BLaER1 treated with 17β-estradiol and CSF1 and Interleukin-3, amounts not matched to agents 10 nM and 100 nM (cell line): ENCODE data around the gene RASL10B.

Experiments used
- H3K27ac ChIP-seq, 11 experiments: shearing (Covaris generic); formaldehyde crosslinking; 2 replicates each; pipeline ENCODE4 v1.8.1; 2022
- H3K27me3 ChIP-seq, 11 experiments: shearing (Covaris generic); formaldehyde crosslinking; 2 replicates each; pipeline ENCODE4 v1.8.1; 2022
- H3K36me3 ChIP-seq, 11 experiments: shearing (Covaris generic); formaldehyde crosslinking; 2 replicates each; pipeline ENCODE4 v1.8.1; 2022
- H3K4me1 ChIP-seq, 10 experiments: shearing (Covaris generic); formaldehyde crosslinking; 2 replicates each; pipeline ENCODE4 v1.8.1; 2022
- H3K4me2 ChIP-seq, 11 experiments: shearing (Covaris generic); formaldehyde crosslinking; 2 replicates each; pipeline ENCODE4 v1.8.1; 2022
- H3K4me3 ChIP-seq, 10 experiments: shearing (Covaris generic); formaldehyde crosslinking; 2 replicates each; pipeline ENCODE4 v1.8.1; 2022
- H3K9ac ChIP-seq, 11 experiments: shearing (Covaris generic); formaldehyde crosslinking; 2 replicates each; pipeline ENCODE4 v1.8.1; 2022
- H3K9me3 ChIP-seq, 11 experiments: shearing (Covaris generic); formaldehyde crosslinking; replicated peaks in 1 of 11; 2 replicates each; pipeline ENCODE4 v1.8.1; 2022
- H4K20me1 ChIP-seq, 11 experiments: shearing (Covaris generic); formaldehyde crosslinking; 2 replicates each; pipeline ENCODE4 v1.8.1; 2022
- Cebpa-rat ChIP-seq, 11 experiments: shearing (Covaris generic); IDR thresholded peaks; 2 replicates each; pipeline ENCODE4 v1.8.1; 2022

RASL10B gene

DNA sequence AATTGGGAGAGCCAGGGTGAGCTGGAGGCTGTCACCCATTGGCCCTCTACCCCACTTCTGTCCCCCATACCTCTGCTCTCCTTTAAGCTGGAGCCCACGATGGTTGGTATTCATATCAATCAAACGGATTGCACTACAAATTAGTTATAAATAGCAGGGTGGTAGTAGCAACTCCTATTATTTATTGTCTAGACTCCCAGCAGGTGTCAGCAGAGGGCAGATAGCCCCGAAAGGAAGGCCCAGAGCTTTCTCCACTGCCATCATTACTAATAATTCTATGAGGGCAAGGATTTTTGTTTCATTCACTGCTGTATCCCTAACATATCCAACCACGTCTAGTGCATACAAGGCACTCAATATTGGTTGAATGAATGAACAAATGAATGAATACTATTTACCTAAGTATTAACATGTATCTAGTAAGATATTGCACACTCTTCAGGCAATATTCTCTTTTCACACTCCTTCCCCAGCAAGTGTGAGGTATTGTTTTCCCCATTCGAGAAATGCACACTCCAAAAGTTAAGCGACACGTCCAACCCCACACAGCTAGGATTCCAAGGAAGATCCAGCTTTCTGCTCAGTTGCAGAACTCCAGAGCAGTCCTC, 35.6 kb downstream of the RASL10B start:
- peak overlapping the region in 2 of 11 experiments; percentile 22 to 41; a peak in 1 of 22 replicates for H3K9ac ChIP-seq
- no peak for TF ChIP-seq Cebpa-rat (IDR thresholded peaks at IDR 0.05)
- H4K20me1 ChIP-seq: peaks cover 0 to 23% (median 0%) of the 10 kb centered on the region in 11 experiments; a peak in 3 of 22 replicates
- H3K27ac ChIP-seq: no peak overlapping the region
- H3K4me2 ChIP-seq: peak overlapping the region in 1 of 11 experiments; percentile 77; a peak in 2 of 22 replicates
- H3K36me3 ChIP-seq: no peaks in the 10 kb centered on the region
- H3K9me3 ChIP-seq: no peaks in the 10 kb centered on the region
- peaks cover 0 to 9% (median 0%) of the 10 kb centered on the region in 11 experiments; a peak in 1 of 22 replicates for H3K27me3 ChIP-seq
- H3K4me3 ChIP-seq: no peak overlapping the region
- H3K4me1 ChIP-seq: peaks cover 0 to 42% (median 27%) of the 10 kb centered on the region in 10 experiments; a peak in 19 of 20 replicates

DNA sequence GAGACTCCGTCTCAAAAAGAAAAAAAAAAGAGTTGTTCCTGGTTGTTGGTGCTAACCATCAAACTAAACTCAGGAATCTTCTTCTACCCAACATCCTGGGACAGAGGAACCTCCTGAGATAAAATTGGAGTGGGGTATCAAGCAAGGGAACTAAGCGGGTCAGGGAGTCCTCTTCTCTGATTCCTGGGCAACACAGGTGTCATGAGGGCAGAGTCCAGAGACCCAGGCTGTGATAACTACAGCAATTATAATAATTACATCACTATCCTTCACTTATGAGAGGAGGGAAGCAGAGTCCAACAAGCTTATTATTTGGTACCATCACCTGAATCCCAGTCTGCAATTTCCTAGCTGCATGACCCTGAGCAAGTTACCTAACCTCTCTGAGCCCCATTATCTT, 37.4 kb downstream of the RASL10B start:
- H3K4me1 ChIP-seq: peaks cover 6 to 57% (median 44%) of the 10 kb centered on the region in 10 experiments; a peak in 19 of 20 replicates
- no peak for TF ChIP-seq Cebpa-rat (IDR thresholded peaks at IDR 0.05)
- H3K9me3 ChIP-seq: no peaks in the 10 kb centered on the region
- H4K20me1 ChIP-seq: peaks cover 0 to 23% (median 0%) of the 10 kb centered on the region in 11 experiments; a peak in 3 of 22 replicates
- H3K27ac ChIP-seq: no peak overlapping the region
- H3K4me2 ChIP-seq: no peak overlapping the region
- H3K27me3 ChIP-seq: peaks cover 0 to 9% (median 0%) of the 10 kb centered on the region in 11 experiments; a peak in 2 of 22 replicates
- H3K9ac ChIP-seq: no peak overlapping the region
- H3K4me3 ChIP-seq: no peak overlapping the region
- no peaks in the 10 kb centered on the region for H3K36me3 ChIP-seq

DNA sequence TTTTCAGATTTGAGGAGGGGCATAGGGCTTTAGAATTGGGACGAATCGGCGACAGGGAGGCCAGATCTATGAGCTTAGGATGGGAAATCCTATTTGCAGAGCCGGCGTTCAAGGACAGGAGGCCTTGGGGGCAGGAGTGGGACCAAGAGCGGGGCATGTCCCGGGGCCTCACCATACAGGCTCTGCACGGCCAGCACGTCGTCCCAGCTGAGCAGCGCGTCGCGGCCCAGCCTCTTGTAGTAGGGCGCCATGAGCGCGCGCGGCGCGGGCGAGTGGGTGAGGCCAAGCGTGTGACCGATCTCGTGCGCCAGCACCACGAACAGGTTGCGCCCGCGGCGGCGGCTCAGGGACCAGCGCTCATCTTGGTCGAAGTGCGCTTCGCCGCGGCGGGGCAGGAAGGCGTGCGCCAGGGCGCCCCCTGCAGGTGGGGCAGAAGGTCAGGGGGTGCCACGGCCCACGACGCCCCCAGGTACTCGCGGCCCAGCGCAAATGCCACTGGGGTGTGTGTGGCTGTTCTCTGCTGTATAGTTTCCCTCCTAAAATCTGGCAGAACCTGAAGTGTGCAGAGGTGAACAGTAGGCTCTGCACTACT, 38.6 kb downstream of the RASL10B start:
- H3K36me3 ChIP-seq: no peaks in the 10 kb centered on the region
- H3K4me1 ChIP-seq: peaks cover 10 to 61% (median 48%) of the 10 kb centered on the region in 10 experiments; a peak in 19 of 20 replicates
- no peak overlapping the region for H3K27ac ChIP-seq
- peaks cover 0 to 16% (median 0%) of the 10 kb centered on the region in 11 experiments; a peak in 3 of 22 replicates for H4K20me1 ChIP-seq
- H3K9ac ChIP-seq: no peak overlapping the region
- H3K27me3 ChIP-seq: peaks cover 0 to 6% (median 0%) of the 10 kb centered on the region in 11 experiments; a peak in 2 of 22 replicates
- H3K9me3 ChIP-seq: no peaks in the 10 kb centered on the region
- no peak for TF ChIP-seq Cebpa-rat (IDR thresholded peaks at IDR 0.05)
- no peak overlapping the region for H3K4me2 ChIP-seq
- H3K4me3 ChIP-seq: no peak overlapping the region

DNA sequence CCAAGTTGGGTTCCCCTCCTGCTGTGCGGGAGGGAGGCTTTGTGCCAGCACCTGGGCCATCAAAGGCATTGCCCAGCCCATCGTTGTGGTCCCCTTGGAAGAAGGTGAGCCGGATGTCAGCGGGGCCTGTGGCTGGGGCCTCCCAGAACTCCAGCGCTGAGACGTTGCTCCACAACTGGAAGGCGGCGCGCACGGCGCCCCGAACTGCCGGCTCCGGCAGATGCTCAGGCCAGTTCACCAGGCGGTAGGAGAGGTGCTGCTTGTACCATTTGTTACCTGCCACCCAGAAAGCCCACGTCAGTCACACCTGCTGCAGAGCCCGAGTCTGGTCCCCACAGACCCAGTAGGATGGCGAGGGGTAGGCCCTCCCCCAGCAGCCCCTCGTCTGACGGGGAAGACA, 41.7 kb downstream of the RASL10B start:
- peaks cover 0 to 3% (median 0%) of the 10 kb centered on the region in 11 experiments; a peak in 1 of 22 replicates for H3K27me3 ChIP-seq
- peak overlapping the region in 7 of 11 experiments; percentile 11 to 64 (median 56); a peak in 10 of 22 replicates for H3K9ac ChIP-seq
- peak overlapping the region in 10 of 11 experiments; percentile 19 to 92 (median 76); a peak in 20 of 22 replicates for H3K4me2 ChIP-seq
- H3K9me3 ChIP-seq: no peaks in the 10 kb centered on the region
- H4K20me1 ChIP-seq: no peaks in the 10 kb centered on the region
- no peak overlapping the region; a peak in 1 of 20 replicates for H3K4me3 ChIP-seq
- TF ChIP-seq Cebpa-rat (IDR thresholded peaks at IDR 0.05): no peak
- H3K27ac ChIP-seq: peak overlapping the region in 8 of 11 experiments; percentile 21 to 70 (median 56); a peak in 14 of 22 replicates
- peaks cover 10 to 59% (median 49%) of the 10 kb centered on the region in 10 experiments; a peak in 19 of 20 replicates for H3K4me1 ChIP-seq
- no peaks in the 10 kb centered on the region for H3K36me3 ChIP-seq

DNA sequence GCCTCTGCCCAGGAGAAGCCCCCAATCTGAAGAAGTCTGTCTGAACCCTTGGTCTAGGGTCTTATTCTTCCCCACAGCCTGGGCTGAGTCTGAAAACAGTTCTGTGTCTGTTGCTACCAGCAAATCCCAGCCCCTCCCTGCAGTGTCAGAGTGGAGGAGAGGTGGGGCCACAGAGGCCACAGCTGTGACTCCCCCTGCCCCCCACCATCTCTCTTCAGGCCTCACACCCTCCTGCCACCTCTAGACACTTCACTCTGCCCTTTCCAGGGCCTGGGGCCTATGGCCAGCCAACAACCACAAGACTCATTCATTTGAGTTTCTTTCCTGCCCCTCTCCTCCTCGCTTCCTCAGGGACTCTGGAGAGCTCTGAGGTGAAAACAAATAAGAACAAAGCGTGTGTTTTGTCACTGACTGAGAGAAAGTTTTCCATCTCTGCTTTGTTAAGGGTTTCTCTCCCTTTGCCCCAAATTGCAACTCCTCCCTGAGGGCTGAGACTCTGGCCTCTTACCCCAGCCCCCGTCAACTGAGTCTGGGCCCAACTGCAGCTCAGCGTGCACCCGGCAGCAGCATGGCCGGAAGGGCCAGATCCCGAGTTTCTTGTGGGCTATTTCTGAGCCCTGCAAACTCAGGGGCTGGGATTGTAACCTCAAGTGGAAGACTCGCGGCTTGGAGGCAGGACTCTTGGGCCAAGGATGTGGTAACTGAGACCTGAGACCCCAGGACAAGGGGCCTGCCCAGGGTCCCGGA, 42.4 kb downstream of the RASL10B start:
- Histone ChIP-seq H3K4me2 (peak overlapping the region; percentile 19 to 92 (median 76); a peak in 21 of 22 replicates), H3K27ac (peak overlapping the region in 8 of 11 experiments; percentile 21 to 70 (median 56); a peak in 14 of 22 replicates), H3K9ac (peak overlapping the region in 8 of 11 experiments; percentile 0 to 64 (median 48); a peak in 11 of 22 replicates), H3K9me3 (no peaks in the 10 kb centered on the region), H3K27me3 (peaks cover 0 to 3% (median 0%) of the 10 kb centered on the region in 11 experiments; a peak in 1 of 22 replicates), H3K4me1 (peaks cover 10 to 64% (median 49%) of the 10 kb centered on the region in 10 experiments; a peak in 19 of 20 replicates), H4K20me1 (no peaks in the 10 kb centered on the region), H3K36me3 (no peaks in the 10 kb centered on the region), H3K4me3 (no peak overlapping the region; a peak in 1 of 20 replicates)
- TF ChIP-seq Cebpa-rat (IDR thresholded peaks at IDR 0.05): no peak

DNA sequence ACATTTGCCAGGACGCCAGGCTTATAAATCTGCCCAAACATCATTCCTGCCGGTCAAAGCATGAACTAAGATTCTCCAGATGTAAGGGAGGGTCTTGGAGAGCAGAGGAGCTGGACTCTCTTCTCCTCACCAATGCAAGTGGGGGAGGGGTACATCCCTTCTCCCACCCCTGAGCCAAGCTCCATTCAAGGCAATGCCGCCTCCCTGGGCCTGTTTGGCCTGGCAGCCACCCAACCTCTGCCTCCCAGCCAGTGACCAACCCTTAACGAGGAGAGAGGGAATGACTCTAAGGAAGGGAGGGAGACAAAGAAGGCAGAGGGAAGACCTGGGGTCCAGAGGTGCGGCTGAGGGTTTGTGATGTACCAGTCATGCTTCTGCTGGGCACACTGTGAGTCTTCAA, 43.1 kb downstream of the RASL10B start:
- H3K4me2 ChIP-seq: peak overlapping the region; percentile 19 to 92 (median 76); a peak in 21 of 22 replicates
- H3K9me3 ChIP-seq: no peaks in the 10 kb centered on the region
- H3K4me1 ChIP-seq: peaks cover 10 to 69% (median 49%) of the 10 kb centered on the region in 10 experiments; a peak in 19 of 20 replicates
- no peak for TF ChIP-seq Cebpa-rat (IDR thresholded peaks at IDR 0.05)
- H3K27me3 ChIP-seq: peaks cover 0 to 3% (median 0%) of the 10 kb centered on the region in 11 experiments; a peak in 1 of 22 replicates
- peak overlapping the region in 6 of 11 experiments; percentile 21 to 70 (median 61); a peak in 10 of 22 replicates for H3K27ac ChIP-seq
- H3K9ac ChIP-seq: peak overlapping the region in 5 of 11 experiments; percentile 39 to 64 (median 61); a peak in 7 of 22 replicates
- no peak overlapping the region for H3K4me3 ChIP-seq
- no peaks in the 10 kb centered on the region for H4K20me1 ChIP-seq
- H3K36me3 ChIP-seq: no peaks in the 10 kb centered on the region

DNA sequence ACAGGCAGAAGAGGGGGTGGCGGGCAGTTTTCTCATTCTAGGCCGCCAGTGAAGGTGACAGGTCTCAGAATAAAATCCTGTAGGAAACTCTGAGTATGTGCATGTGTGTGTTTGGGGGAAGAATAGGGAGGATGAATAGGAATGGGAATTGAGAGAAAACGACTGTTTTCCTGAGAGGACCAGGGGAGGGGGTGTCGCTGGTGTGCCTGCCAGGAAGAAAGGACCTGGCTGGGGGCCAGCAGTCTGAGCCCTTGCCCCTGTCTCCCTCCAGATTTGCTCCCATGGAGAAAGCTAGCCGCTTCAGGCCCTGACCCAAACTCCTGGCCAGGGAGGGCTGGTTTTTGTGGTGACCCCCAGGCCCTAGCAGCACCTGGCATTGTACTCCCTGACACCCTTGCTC, 43.6 kb downstream of the RASL10B start:
- Histone ChIP-seq H3K4me2 (peak overlapping the region in 9 of 11 experiments; percentile 39 to 92 (median 77); a peak in 17 of 22 replicates), H3K4me1 (peaks cover 10 to 69% (median 49%) of the 10 kb centered on the region in 10 experiments; a peak in 19 of 20 replicates), H3K27me3 (peaks cover 0 to 3% (median 0%) of the 10 kb centered on the region in 11 experiments; a peak in 1 of 22 replicates), H3K27ac (no peak overlapping the region), H4K20me1 (no peaks in the 10 kb centered on the region), H3K9me3 (no peaks in the 10 kb centered on the region), H3K9ac (no peak overlapping the region; a peak in 1 of 22 replicates), H3K36me3 (no peaks in the 10 kb centered on the region), H3K4me3 (no peak overlapping the region)
- TF ChIP-seq Cebpa-rat (IDR thresholded peaks at IDR 0.05): no peak

DNA sequence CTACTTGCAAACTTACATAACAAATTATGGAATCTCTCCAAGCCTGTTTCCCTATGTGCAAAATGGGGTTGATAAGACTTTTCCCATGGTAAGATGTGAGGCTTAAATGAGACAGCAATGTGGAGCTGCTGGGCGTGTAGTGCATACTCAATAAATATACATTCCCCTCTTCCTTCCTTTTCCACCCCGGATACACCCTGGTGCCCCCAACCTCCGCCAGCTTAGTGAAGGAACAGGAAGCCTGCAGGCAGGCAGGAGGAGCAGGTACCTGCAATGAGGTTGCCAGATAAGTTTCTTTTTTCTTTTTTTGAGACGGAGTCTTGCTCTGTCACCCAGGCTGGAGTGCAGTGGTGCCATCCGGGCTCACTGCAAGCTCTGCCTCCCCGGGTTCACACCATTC, 44.1 kb downstream of the RASL10B start:
- Histone ChIP-seq H3K27ac (no peak overlapping the region), H3K9ac (no peak overlapping the region; a peak in 1 of 22 replicates), H4K20me1 (no peaks in the 10 kb centered on the region), H3K4me3 (no peak overlapping the region), H3K36me3 (no peaks in the 10 kb centered on the region), H3K4me1 (peaks cover 10 to 69% (median 47%) of the 10 kb centered on the region in 10 experiments; a peak in 19 of 20 replicates), H3K9me3 (no peaks in the 10 kb centered on the region), H3K4me2 (peak overlapping the region in 9 of 11 experiments; percentile 39 to 92 (median 77); a peak in 17 of 22 replicates), H3K27me3 (peaks cover 0 to 3% (median 0%) of the 10 kb centered on the region in 11 experiments; a peak in 1 of 22 replicates)
- TF ChIP-seq Cebpa-rat (IDR thresholded peaks at IDR 0.05): no peak
